Measurements from ENCODE around the gene CNIH3.

The CNIH3 gene

DNA sequence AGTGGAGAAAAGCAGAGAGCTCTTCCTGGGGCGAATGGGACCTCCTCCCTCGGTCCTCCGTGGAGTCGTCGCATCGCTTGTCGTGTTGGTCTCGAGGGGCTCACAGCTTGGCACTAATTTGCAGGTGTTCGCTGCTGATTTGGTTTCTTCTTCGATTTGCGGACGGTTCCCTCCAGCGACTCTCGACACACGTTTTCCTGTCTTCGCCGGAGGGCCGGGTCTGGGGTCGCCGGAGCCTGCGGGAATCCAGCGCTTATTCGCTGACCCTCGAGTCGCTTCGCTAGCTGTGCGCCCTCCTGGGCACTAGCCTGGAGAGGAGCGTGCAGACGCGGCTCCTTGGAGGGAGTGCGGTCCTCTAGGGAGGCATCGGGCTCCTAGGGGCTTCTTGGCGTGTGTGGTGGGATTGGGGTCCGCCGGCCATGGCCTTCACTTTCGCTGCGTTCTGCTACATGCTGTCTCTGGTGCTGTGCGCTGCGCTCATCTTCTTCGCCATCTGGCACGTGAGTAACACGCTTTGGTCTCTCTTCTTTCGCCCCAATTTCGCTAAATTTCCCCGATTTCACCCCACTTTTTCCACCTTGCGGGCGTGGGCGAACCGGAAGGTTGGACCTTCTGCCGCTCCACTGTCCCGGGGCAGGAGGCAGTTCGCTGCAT is 766 bp downstream of the CNIH3 start:
- DNase-seq: no peak

DNA sequence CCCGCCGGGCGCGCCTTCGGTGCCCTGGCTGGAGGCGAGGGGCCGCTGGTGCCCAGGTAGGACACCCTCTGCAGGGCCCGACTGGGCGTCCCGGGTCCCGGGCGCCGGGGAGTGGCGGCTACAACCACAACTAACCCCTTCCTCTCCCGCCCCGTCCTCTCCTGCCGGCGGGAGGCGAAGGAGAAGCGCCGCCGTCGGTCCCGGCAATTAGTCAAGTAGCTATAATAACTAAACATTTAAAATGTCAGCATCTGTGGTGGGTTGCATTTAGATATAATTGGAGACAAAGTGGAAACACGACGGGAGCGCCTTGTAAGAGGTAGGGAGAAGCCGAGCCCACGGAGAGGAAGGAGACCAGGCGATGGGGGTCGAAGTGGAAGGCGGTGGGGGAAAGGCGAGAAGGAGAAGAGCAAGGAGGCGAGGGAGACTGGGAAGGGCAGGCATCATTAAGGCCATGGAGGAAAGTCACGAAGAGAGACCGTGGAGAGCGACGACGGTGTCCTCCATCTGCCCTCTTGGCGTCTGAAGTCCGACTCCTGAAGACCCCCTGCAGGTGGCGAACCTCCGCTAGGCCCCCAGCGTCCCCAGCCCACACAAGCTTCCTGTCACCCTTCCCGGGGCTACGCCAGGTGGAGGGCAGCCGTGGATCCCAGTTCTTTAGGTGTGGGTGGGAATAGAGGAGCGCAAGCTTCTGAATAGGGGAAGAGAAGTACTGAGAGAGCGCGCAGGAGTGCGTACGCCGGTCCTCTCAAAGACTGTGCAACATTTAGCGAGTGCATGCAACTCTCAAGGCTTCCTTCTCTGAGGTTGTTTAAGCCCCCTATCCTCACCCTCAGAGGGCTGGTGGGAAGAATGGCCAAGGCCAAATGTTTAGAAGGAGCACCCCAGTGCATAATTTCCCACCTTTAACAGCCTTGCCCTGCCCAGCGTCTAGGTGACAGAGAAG is 1.6 kb downstream of the CNIH3 start:
- no peak for DNase-seq

DNA sequence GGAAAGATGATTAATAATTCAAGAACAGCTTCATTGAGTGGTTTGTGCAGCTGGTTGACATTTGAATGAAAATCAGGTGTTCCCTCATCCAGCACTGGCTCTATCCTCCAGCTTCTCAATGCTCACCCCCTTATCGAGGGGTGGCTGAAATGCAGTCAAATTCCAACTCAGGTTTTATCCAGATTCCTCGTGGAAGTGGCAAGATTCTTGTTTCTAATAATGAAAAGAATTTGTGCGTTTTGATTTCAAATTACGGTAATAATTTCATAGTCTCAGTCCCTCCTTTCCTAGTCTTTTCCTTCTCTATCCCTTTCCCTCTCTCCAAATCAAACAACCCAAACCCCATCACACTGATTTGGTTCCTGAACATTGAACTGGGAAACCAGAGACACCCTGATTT is 3.1 kb downstream of the CNIH3 start:
- DNase-seq: no peak

GRCh38 chr1:224620105-224620504 is 4.0 kb downstream of the CNIH3 start:
- DNase-seq: no peak

DNA sequence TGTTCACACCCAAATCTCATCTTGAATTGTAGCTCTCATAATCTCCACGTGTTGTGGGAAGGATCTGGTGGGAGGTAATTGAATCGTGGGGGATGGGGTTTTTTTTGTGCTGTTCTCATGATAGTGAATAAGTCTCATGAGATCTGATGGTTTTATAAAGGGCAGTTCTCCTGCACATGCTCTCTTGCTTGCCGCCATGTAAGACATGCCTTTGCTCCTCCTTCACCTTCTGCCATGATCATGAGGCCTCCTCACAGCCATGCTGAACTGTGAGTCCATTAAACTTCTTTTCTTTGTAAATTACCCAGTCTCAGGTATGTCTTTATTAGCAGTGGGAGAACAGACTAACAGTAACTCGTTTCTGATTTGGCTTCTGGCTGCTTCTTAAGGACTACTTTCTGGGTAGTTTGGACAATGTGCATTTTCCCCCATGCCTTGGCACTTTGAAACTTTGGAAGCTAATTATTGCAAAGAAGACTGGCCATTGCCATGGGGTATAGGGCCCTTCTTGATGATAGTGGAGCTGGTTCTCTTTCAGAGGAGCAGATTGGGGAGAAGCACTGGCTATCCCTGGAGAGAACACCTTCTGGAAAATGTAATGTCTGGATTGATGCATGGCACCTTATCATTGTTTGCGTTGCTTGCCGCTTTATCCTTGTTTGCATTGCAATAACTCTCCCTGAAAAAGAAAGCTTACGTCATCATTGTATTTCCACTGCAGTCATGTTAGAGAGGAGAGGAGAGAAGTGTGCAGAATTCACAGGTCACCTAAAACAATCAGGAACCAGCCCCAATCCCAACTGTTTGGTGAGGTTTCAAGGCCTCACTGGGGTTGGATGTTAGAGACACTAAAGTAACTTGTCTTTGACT is 5.9 kb downstream of the CNIH3 start:
- DNase-seq: no peak

DNA sequence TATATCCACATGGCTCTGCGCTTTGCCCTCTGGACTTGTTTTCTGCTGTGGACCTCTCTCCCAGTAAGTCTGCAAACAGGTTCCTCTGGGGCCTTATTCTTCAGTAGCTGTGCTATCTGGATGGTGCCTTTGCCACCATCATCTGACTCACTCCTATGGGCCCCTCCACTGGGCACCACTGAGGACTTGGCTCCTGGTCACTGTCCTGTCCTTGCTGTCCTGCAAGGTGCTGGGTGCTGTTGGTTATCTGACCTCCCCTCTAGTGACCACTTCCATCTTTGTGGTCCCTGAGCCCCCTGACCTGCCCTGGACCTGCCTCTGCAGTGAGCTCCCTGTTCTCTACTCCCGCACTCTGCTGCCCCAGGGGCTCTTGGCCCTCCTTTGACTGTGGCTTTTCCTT is 6.7 kb downstream of the CNIH3 start:
- DNase-seq: no peak

DNA sequence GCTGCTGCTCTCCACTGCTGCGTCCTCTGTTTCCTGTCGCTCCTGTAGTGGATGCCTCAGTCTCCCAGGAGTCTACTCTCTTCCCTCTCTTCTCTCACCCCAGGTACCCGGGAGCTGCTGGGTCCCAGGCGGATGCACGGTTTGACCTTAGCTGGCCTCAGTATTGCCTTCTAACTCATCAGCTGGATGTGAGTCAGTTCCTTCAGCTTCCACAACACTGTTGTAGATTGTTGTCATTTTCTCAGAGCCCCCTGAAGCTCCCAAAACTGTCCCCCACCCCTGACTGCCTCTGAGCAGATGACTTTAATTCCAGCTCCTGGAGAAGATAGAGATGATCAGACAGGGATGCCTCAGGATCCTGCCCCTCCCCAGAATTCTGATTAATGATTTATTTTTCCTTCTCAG is 7.2 kb downstream of the CNIH3 start:
- no peak for DNase-seq

GRCh38 chr1:224623743-224624333 is 7.7 kb downstream of the CNIH3 start:
- peak; percentile 93 for DNase-seq

DNA sequence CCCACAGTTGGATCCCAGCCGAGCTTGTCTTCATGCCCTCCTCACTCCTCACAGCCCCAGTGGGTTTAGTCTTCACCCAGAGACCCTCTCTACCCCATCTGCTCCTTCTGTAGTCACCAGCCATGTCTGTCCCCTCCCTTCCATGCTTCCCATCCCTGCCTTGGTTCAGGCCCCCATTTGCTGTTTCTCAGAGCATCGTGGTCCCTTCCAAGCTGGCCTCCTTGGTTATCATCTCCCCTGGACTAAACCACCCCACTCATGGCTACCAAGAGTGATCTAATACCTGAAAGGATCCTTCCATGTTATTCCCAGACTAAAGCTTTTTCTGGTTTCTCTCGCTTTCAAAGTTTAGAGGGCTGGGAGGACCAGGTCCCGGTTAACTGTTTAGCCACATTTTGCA is 8.3 kb downstream of the CNIH3 start:
- DNase-seq: no peak

- DNase-seq: no peak
These were observed 9.9 kb downstream of the CNIH3 start for GRCh38 chr1:224626042-224626441.

- no peak for DNase-seq
These were observed 13.8 kb downstream of the CNIH3 start for GRCh38 chr1:224629965-224630364.

- no peak for DNase-seq
These were observed 15.5 kb downstream of the CNIH3 start for GRCh38 chr1:224631462-224632115.

DNA sequence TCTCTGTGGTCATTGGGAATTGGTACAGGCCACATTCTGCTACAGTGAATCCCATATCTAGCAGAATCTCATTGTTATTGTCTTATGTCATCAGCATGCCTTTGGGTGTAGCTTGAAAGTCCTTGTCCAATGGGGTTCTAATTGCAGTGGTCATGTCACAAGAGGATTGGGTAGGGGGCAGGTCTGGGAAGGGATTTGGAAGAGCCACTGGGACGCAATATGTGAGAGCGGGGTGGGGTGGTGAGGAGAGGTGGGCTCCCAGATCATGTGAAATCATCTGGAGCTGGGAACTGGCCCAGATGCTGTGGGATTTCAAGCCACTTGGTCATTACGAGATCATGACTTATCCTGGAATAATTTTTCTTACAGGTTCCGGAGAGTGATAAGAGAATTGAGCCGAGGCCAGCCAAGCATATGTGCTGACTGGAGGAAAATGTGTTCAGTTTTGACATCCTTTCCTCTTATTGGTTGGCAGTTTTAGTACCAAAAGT is 16.3 kb downstream of the CNIH3 start:
- no peak for DNase-seq

DNA sequence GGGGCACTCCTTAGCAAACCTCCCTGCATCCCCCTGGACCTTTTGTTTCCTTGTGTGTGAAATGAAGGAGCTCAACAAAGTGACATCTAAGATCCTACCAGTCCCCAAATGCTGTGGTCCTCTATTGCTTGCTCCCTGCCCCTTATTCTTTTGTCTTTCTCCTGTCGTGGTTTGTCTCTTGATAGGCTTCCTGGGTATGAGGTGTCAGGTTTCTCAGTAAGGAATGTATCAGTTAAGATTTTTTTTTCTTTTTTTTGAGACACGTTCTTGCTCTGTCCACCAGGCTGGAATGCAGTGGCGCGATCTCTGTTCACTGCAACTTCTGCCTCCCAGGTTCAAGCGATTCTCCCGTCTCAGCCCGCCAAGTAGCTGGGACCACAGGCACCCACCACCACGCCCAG is 16.8 kb downstream of the CNIH3 start:
- peak; percentile 74 for DNase-seq

DNA sequence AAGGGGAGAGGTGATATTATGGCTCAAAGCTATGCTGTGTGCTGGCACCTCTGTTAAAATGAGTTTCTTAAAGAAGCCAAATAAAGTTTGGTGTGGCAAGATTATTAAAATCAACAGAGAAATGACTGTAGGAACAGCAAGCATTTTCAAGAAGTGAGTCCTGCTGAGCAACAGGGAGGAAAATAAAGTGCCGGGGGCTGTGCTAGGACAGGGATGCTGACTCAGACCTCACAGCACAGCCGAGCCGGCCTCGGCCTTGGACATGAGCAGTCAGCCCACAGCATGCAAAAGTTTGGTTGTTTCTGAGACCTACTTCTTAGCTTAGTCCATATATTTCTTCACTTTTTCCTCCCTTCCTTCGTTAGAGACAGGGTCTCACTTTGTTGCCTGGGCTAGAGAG is 19.2 kb downstream of the CNIH3 start:
- peak; percentile 68 for DNase-seq

DNA sequence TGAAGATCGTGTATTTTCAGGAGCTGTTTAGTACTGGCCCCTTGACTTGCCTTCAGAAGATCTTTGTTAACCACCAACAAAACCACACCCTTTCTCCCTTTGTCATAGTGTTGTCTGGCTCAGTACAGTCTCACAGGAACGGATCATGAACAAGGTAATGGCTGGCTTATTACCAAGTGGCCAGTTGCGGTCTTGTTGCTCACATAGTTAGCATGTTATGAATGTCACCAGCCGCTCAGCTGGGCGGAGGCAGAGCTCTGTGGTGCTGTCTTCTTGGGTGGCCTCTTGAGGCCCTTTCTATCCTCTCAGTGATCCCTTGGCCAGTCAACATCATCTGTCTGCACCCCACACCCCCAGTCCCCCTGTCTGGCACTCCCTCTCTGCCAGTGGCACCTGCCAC is 21.4 kb downstream of the CNIH3 start:
- DNase-seq: no peak

- no peak for DNase-seq
These were observed 21.8 kb downstream of the CNIH3 start for GRCh38 chr1:224637936-224638335.

- DNase-seq: no peak
These were observed 23.4 kb downstream of the CNIH3 start for GRCh38 chr1:224639426-224639975.

GRCh38 chr1:224640018-224640417 is 23.9 kb downstream of the CNIH3 start:
- DNase-seq: peak; percentile 63

GRCh38 chr1:224640587-224640986 is 24.5 kb downstream of the CNIH3 start:
- peak; percentile 78 for DNase-seq

DNA sequence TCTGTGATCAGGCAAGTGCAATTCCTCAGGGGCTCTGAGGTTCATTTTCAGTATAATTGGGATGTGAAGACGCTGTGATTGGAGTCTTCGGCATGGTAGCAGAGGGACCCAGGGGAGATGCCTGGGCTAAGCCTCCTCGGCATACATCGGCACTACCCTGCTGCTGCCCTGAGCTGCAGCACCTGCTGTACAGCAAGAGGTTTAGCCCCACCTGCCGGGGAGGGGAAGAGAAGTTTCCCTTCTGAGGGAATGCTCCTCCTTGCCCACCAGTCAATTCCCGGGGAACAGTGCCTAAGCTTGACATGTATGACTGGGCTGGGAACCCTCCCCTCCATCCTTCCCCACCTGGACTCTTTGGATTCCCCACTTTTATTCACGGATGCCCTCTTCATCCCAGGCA is 24.9 kb downstream of the CNIH3 start:
- no peak for DNase-seq

DNA sequence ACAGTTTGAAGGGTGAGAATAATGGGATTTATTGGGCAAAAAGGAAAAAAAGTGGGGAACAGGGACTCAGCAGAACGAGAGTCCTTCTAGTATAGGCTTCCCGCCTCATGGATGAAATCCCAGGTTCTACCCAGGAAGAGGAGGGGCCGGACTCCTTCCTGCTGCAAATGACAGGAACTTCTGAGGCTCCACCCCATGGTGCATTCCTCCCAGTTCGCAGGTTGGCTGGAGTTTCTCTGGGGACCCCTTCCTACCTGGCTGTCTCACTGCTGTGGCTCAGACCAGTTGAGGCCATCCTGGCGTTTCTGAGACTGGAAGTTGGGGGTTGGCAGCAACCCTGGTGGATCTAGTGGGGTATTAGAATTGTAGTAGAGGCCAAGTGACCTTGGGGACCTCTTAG is 27.5 kb downstream of the CNIH3 start:
- DNase-seq: no peak
